Adrenal gland (tissue), 5 donors: ENCODE measurements around the gene PSG11.
"Not testable (repeated sequence)": the region's sequence is repeated elsewhere in the genome, so short reads cannot be mapped to it uniquely, and the experiment has no call there.

ENCODE experiments used
- POLR2A ChIP-seq, 2 donors: fragments of 450-650 bp; IDR thresholded peaks; one replicate each; pipeline ENCODE4 v1.6.1; 2017; ENCODE audit warnings: antibody characterized with exemption in 2 of 2, mild to moderate bottlenecking in 2 of 2, moderate library complexity in 1 of 2
- TF ChIP-seq, protein P1 (sequence below), 6 experiments: fragments of 450-650 bp in 4 of 6; fragments of 200-600 bp in 2 of 6; sonication (generic) in 1 of 6; IDR thresholded peaks; 1 replicate in 5 of 6; 2 replicates in 1 of 6; pipeline versions ENCODE4 v1.5.1 to v1.8.0; 2016 to 2021; ENCODE audit warnings: antibody characterized with exemption in 6 of 6, mild to moderate bottlenecking in 2 of 6, moderate library complexity in 1 of 6
- donor health status: DM: no; HTN: no; CAD: no.

DNA sequence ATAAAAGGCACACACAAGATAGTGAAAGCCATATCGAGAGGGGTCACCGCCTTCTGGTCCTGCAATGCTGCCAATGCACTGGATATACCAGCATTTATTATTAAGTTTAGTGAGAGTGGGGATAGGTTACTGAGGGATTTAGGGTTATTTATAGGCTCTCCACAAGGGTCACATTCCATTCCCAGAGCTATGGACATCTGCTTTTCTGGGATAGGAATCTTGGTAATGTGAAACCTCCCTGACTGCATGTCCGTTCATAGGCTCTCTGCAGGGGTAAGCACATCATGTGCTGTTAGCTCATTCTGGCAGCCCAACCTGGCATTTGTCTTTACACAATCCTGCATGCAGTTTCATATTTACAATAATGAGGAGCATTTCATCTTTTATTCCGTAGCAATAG lies 21.4 kb downstream of the PSG11 start:
- TF ChIP-seq, protein P1, sequence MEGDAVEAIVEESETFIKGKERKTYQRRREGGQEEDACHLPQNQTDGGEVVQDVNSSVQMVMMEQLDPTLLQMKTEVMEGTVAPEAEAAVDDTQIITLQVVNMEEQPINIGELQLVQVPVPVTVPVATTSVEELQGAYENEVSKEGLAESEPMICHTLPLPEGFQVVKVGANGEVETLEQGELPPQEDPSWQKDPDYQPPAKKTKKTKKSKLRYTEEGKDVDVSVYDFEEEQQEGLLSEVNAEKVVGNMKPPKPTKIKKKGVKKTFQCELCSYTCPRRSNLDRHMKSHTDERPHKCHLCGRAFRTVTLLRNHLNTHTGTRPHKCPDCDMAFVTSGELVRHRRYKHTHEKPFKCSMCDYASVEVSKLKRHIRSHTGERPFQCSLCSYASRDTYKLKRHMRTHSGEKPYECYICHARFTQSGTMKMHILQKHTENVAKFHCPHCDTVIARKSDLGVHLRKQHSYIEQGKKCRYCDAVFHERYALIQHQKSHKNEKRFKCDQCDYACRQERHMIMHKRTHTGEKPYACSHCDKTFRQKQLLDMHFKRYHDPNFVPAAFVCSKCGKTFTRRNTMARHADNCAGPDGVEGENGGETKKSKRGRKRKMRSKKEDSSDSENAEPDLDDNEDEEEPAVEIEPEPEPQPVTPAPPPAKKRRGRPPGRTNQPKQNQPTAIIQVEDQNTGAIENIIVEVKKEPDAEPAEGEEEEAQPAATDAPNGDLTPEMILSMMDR (IDR thresholded peaks at IDR 0.05): not testable (repeated sequence)
- TF ChIP-seq POLR2A (IDR thresholded peaks at IDR 0.05): not testable (repeated sequence)
